K562 (cell line): ENCODE data around the gene SPTBN4. TPM values are rescaled to one million over a fixed set of nuclear protein-coding genes. Genes with fewer than 3 reads are reported as not detected.

Experiments
- ATAC-seq: fragments of 200-7000 bp; cut with Tn5 transposase; 3 replicates; pipeline ENCODE4 v1.9.1; 2020; ENCODE audit warnings: moderate library complexity
- BruUV-seq: library from RNA; stranded (reverse); fragments of 400-500 nt; replicated peaks from 2 replicates; lab custom pipeline; 2021; lab: Mats Ljungman, UMichigan
- CTCF ChIA-PET: fragments of 300-600 bp; formaldehyde crosslinking; extraction: SDS; loops from one replicate; lab custom pipeline; 2021; ENCODE audit warnings: low intra/inter-chr PET ratio; lab: Yijun Ruan, JAX
- POLR2A ChIA-PET: fragments of 300-600, 350-650 bp; sonication (Branson Sonifier 250); formaldehyde crosslinking; extraction: SDS; loops from one replicate; lab custom pipeline; 2021; ENCODE audit warnings: antibody characterized with exemption, inconsistent platforms; lab: Yijun Ruan, JAX
- DNase-seq, 4 experiments: peaks; one replicate each; pipeline versions ENCODE4 v3.0.0 to v3.0.0-alpha.2; 2011 to 2018; ENCODE audit warnings: low spot score in 3 of 4, mixed read lengths in 3 of 4; ENCODE audit errors: extremely low read depth in 1 of 4
- FAIRE-seq: peaks from 2 replicates; lab custom pipeline; 2011; peaks lifted over from hg19 to GRCh38; lab: Jason Lieb, UNC
- H2AFZ ChIP-seq: 2 replicates; pipeline ENCODE4 v1.6.0; 2011; ENCODE audit warnings: low read depth, low read length, control low read depth, inconsistent platforms
- H3K27ac ChIP-seq: fragments of 200-600 bp; 3 replicates; pipeline ENCODE4 v1.8.0; 2011; ENCODE audit warnings: low read depth, mild to moderate bottlenecking, control low read depth, inconsistent platforms, low read length, moderate library complexity, mixed read lengths; ENCODE audit errors: extremely low read depth
- H3K27me3 ChIP-seq, 2 experiments: fragments of 300-600 bp in 1 of 2; 2 replicates in 1 of 2; 3 replicates in 1 of 2; pipeline versions ENCODE4 v1.6.0 to v1.8.0; 2011; ENCODE audit warnings: inconsistent platforms in 2 of 2, low read length in 2 of 2, mild to moderate bottlenecking in 1 of 2, mixed read lengths in 1 of 2, moderate library complexity in 1 of 2; ENCODE audit not compliant: control insufficient read depth in 2 of 2, insufficient read depth in 2 of 2
- H3K36me3 ChIP-seq: fragments of 300-600 bp; 3 replicates; pipeline ENCODE4 v1.8.0; 2011; ENCODE audit warnings: mild to moderate bottlenecking, low read length, inconsistent platforms; ENCODE audit not compliant: control insufficient read depth, insufficient read depth
- H3K4me1 ChIP-seq, 2 experiments: fragments of 200-600 bp in 1 of 2; replicated peaks in 1 of 2; 2 replicates in 1 of 2; 3 replicates in 1 of 2; pipeline versions ENCODE4 v1.5.1 to v1.8.0; 2011; ENCODE audit warnings: inconsistent platforms in 2 of 2, low read length in 2 of 2, mild to moderate bottlenecking in 1 of 2, mixed read lengths in 1 of 2, moderate library complexity in 1 of 2; ENCODE audit not compliant: control insufficient read depth in 2 of 2, insufficient read depth in 2 of 2
- H3K4me2 ChIP-seq: 2 replicates; pipeline ENCODE4 v1.6.1; 2011; ENCODE audit warnings: low read length, control low read depth, inconsistent platforms, mixed read lengths; ENCODE audit not compliant: insufficient read depth
- H3K4me3 ChIP-seq: fragments of 200-600 bp; sonication (generic), shearing (Covaris generic); 2 replicates; pipeline ENCODE4 v1.5.1; 2016; ENCODE audit warnings: control low read depth, inconsistent platforms
- H3K79me2 ChIP-seq: fragments of 200-600 bp; 3 replicates; pipeline ENCODE4 v1.8.0; 2011; ENCODE audit warnings: low read length, inconsistent platforms; ENCODE audit not compliant: control insufficient read depth, insufficient read depth
- H3K9ac ChIP-seq, 2 experiments: 2 replicates each; pipeline versions ENCODE4 v1.6.0 to v1.6.1; 2011; ENCODE audit warnings: low read depth in 2 of 2, low read length in 2 of 2, control low read depth in 1 of 2, inconsistent platforms in 1 of 2, mild to moderate bottlenecking in 1 of 2, mixed read lengths in 1 of 2; ENCODE audit not compliant: insufficient read depth in 1 of 2
- H3K9me1 ChIP-seq: one replicate; pipeline ENCODE4 v1.6.0; 2011; ENCODE audit warnings: inconsistent platforms, mild to moderate bottlenecking, low read length, moderate library complexity; ENCODE audit not compliant: control insufficient read depth, insufficient read depth
- H3K9me3 ChIP-seq: replicated peaks from 2 replicates; pipeline ENCODE4 v1.5.1; 2011; ENCODE audit warnings: low read depth, low read length, inconsistent platforms; ENCODE audit not compliant: control insufficient read depth, insufficient read depth
- H4K20me1 ChIP-seq: replicated peaks from 2 replicates; pipeline ENCODE4 v1.6.1; 2011; ENCODE audit warnings: low read length, inconsistent platforms, mixed read lengths; ENCODE audit not compliant: control insufficient read depth, insufficient read depth
- ETV1 ChIP-seq: fragments of 450-650 bp; conservative IDR thresholded peaks from 2 replicates; pipeline ENCODE4 v1.6.1; 2016; ENCODE audit warnings: missing genetic modification characterization, control low read depth, low read depth, missing compliant biosample characterization
- KDM1A ChIP-seq, 2 experiments: fragments of 450-650 bp; IDR thresholded peaks; 2 replicates each; pipeline ENCODE4 v1.6.1; 2016; ENCODE audit warnings: mild to moderate bottlenecking in 2 of 2
- SMARCE1 ChIP-seq: fragments of 450-650 bp; IDR thresholded peaks from 2 replicates; pipeline ENCODE4 v1.7.1; 2016; ENCODE audit warnings: mild to moderate bottlenecking
- ZNF318 ChIP-seq, 2 experiments: fragments of 450-650 bp; IDR thresholded peaks; 2 replicates each; pipeline ENCODE4 v1.6.1; 2016; ENCODE audit warnings: mild to moderate bottlenecking in 2 of 2, borderline replicate concordance in 1 of 2, low read depth in 1 of 2, moderate library complexity in 1 of 2
- WGBS: fragments of 100-300 bp; shearing (Covaris generic); methylation state at CpG from one replicate; pipeline ENCODE4 v1.1.6; 2016; ENCODE audit warnings: low coverage, mixed read lengths; ENCODE audit not compliant: insufficient coverage; ENCODE audit errors: missing lambda C conversion rate; 5-methylcytosine and 5-hydroxymethylcytosine counted together
- in situ Hi-C: fragments of 300-500 bp; cut with MboI; formaldehyde crosslinking; loops from 4 replicates; pipeline ENCODE4 v1.15.0; 2018; ENCODE audit warnings: inconsistent platforms, mixed read lengths
- intact Hi-C: fragments of 100-400 bp; cut with micrococcal nuclease; formaldehyde crosslinking; loops from 2 replicates; pipeline ENCODE4 v1.14.2; 2022
- polyA plus RNA-seq, 8 experiments: library from polyadenylated mRNA; depleted of rRNA in 4 of 8; stranded (reverse) in 5 of 8; unstranded in 3 of 8; fragments of >200 nt; fragmentation: Nextera tagmentation in 2 of 8; fragmentation: Illumina TruSeq in 1 of 8; extraction: Ambion mirVana in 2 of 8; extraction: Trizol in 1 of 8; gene quantifications; 2 replicates each; pipeline versions ENCODE4 v1.2.1 to v1.2.3, GENCODE V29; 2011 to 2014; ENCODE audit warnings: inconsistent platforms in 1 of 8, missing spikeins in 1 of 8
- total RNA-seq, 7 experiments: library from RNA; depleted of rRNA in 6 of 7; stranded (reverse); fragments of >200 nt in 6 of 7; fragmentation: Illumina TruSeq in 2 of 7; extraction: Trizol in 2 of 7; gene quantifications; 2 replicates each; pipeline versions ENCODE4 v1.2.1 to v1.2.3, GENCODE V29; 2011 to 2021; ENCODE audit warnings: low replicate concordance in 1 of 7

Gene SPTBN4
- total and polyA plus RNA-seq, 9 of the 15 experiments (the other 6 are each of a cell fraction or from before 2014, with no cell fraction given), result 0.01 to 1.5 (median 0.86) TPM

GRCh38 chr19:40528078-40528477 is 61.3 kb downstream of the SPTBN4 start:
- no peak overlapping the region for H3K27ac ChIP-seq
- H3K9me1 ChIP-seq, result no peaks in the 10 kb centered on the region
- no peaks in the 10 kb centered on the region for H3K27me3 ChIP-seq
- ChIA-PET POLR2A (no interaction called here), CTCF (interaction anchor here (1.0 kb wide), 1 partner anchor 223 kb away, joined by 3 read pairs; no protein-coding TSS in a partner anchor)
- peak overlapping the region in 1 of 2 experiments; percentile 56; a peak in 2 of 4 replicates for H3K9ac ChIP-seq
- DNase-seq, result no peak
- intact Hi-C loops, result loop anchor here (2.0 kb wide), 1 partner anchor 63 kb away; the partner anchor contains the start of gene BLVRB
- 88% methylated on average over 1 of the region's 6 CpGs for WGBS
- FAIRE-seq, result no peak
- no peaks in the 10 kb centered on the region for H3K9me3 ChIP-seq
- no peaks in the 10 kb centered on the region for H3K36me3 ChIP-seq
- TF ChIP-seq ETV1 (tag), result no peak
- peak overlapping the region; percentile 74; the same call in 1 of the 2 replicates for H2AFZ ChIP-seq
- no peaks in the 10 kb centered on the region for H3K79me2 ChIP-seq
- H3K4me1 ChIP-seq, result peaks cover 55 to 85% of the 10 kb centered on the region in 2 experiments
- in situ Hi-C loops, result no loop called here
- no peak overlapping the region for H3K4me2 ChIP-seq
- no peak for ATAC-seq
- H4K20me1 ChIP-seq, result no peaks in the 10 kb centered on the region
- H3K4me3 ChIP-seq, result no peak overlapping the region
- no TSS peak for BruUV-seq

GRCh38 chr19:40528533-40529092 is 61.8 kb downstream of the SPTBN4 start:
- ATAC-seq (no peak), FAIRE-seq (no peak), DNase-seq (no peak)
- Histone ChIP-seq H3K9ac (peak overlapping the region in 1 of 2 experiments; percentile 56; a peak in 1 of 4 replicates), H3K9me1 (no peaks in the 10 kb centered on the region), H3K27me3 (no peaks in the 10 kb centered on the region), H3K36me3 (no peaks in the 10 kb centered on the region), H4K20me1 (no peaks in the 10 kb centered on the region), H3K4me1 (peaks cover 50 to 79% of the 10 kb centered on the region in 2 experiments), H3K27ac (no peak overlapping the region), H3K79me2 (no peaks in the 10 kb centered on the region), H2AFZ (peak overlapping the region; percentile 74), H3K4me3 (no peak overlapping the region), H3K4me2 (no peak overlapping the region), H3K9me3 (no peaks in the 10 kb centered on the region)
- CTCF ChIA-PET, result interaction anchor here (0.6 to 1.0 kb wide), 2 partner anchors 75 to 223 kb away, joined by 3 read pairs; no protein-coding TSS in a partner anchor
- in situ Hi-C loops (no loop called here), intact Hi-C loops (loop anchor here (1.0 to 2.0 kb wide), 2 partner anchors 64 to 70 kb away; partner anchors contain the start of gene BLVRB)
- 50% methylated on average over 11 of the region's 14 CpGs for WGBS
- BruUV-seq, result no TSS peak
- POLR2A ChIA-PET, result no interaction called here
- TF ChIP-seq KDM1A (IDR thresholded peaks at IDR 0.05) (0 out of 4 replicates have a peak, but pooled peaks of 1 of the 2 experiments have one; percentile 47), ZNF318 (IDR thresholded peaks at IDR 0.05; ENCODE audit: borderline replicate concordance in 1 of 2, low read depth in 1 of 2) (no peak), SMARCE1 (0 out of 2 replicates have a peak, but pooled peaks have one; percentile 34)
